T-helper 1 cell treated with Interleukin-12 subunit alpha and Interleukin-12 subunit beta and Interleukin-4 antibody, amounts not matched to agents 30 μg/mL and 1 μg/mL, for 36 hours (primary cell): ENCODE data around the gene DNER.
"Not testable (repeated sequence)": the region's sequence is repeated elsewhere in the genome, so short reads cannot be mapped to it uniquely, and the experiment has no call there.

Experiments
- H3K27ac Mint-ChIP-seq: one replicate; pipeline ENCODE4 v1.8.0; 2021; ENCODE audit warnings: mild to moderate bottlenecking, mixed read lengths
- H3K27me3 Mint-ChIP-seq: one replicate; pipeline ENCODE4 v1.8.0; 2021; ENCODE audit warnings: low read depth, mixed read lengths
- H3K36me3 Mint-ChIP-seq: one replicate; pipeline ENCODE4 v1.8.0; 2021; ENCODE audit warnings: low read depth, mixed read lengths
- H3K4me1 Mint-ChIP-seq: one replicate; pipeline ENCODE4 v1.8.0; 2021; ENCODE audit warnings: low read depth, mixed read lengths
- H3K4me3 Mint-ChIP-seq: one replicate; pipeline ENCODE4 v1.8.0; 2021; ENCODE audit warnings: mild to moderate bottlenecking, moderate library complexity, mixed read lengths
- H3K9me3 Mint-ChIP-seq: one replicate; pipeline ENCODE4 v1.8.0; 2021; ENCODE audit warnings: mixed read lengths

DNER gene

DNA sequence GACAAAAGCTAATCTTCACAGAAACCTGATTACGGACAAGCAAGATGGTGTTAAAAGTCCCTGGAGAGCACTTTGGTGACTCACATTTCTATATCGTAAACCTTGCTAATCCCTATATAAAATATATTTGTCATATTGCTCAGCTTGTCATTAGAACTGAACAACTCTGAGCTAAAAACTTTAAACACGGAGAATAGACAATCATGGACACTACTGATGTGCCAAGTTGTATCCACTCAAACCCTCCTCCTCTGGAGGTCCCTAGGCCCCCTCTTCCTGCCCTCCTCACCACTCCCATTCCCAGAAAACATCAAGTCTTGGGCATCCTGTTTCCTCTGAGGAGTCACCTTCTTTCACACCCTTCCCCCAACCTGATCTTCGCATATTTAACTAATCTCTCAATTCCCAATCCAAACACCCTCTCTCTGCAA is 304.6 kb downstream of the DNER start:
- Mint-ChIP-seq H3K9me3 (no peaks in the 10 kb centered on the region), H3K4me1 (no peaks in the 10 kb centered on the region), H3K36me3 (no peaks in the 10 kb centered on the region), H3K27me3 (no peaks in the 10 kb centered on the region), H3K4me3 (no peak overlapping the region), H3K27ac (no peak overlapping the region)

DNA sequence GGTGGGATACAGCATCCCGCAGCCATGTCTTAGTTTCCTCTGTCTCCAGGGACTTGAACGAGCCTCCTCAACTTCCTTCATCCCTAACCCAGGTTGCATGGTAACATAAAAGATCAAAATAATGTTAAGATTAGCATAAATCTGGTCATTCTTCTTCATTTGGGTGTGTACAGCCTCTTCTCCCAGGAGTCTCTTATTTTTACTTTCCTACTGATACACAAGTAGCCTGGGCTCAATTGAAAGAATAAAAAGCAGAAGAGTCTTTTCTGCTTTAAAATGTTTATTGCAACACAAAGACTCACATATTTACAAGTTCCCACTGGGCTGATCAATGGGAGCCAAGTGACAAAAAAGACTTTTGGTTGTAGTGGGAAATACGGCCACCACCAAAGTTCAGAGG is 305.4 kb downstream of the DNER start:
- no peaks in the 10 kb centered on the region for H3K36me3 Mint-ChIP-seq
- no peak overlapping the region for H3K4me3 Mint-ChIP-seq
- H3K27me3 Mint-ChIP-seq: no peaks in the 10 kb centered on the region
- H3K9me3 Mint-ChIP-seq: no peaks in the 10 kb centered on the region
- H3K27ac Mint-ChIP-seq: no peak overlapping the region
- H3K4me1 Mint-ChIP-seq: no peaks in the 10 kb centered on the region

DNA sequence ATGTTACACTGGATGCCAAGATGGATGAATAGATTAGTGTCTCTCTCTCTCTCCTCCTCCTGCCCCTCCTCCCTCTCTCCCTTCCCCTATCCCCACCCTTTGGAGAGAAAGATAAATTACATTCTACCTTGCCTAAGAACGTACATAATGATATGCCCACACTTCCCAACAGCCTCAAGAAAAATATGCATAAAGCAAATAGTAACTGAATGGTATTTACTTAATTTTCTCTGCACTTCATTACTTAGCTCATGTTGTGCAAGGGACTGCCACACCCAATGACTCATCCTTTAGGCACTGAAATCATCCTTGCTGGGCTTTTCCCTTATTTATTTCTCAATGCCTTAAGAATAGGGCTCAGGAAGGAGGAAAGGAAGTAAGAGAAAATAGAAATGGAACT is 306.0 kb downstream of the DNER start:
- Mint-ChIP-seq H3K4me3 (no peak overlapping the region), H3K36me3 (no peaks in the 10 kb centered on the region)

DNA sequence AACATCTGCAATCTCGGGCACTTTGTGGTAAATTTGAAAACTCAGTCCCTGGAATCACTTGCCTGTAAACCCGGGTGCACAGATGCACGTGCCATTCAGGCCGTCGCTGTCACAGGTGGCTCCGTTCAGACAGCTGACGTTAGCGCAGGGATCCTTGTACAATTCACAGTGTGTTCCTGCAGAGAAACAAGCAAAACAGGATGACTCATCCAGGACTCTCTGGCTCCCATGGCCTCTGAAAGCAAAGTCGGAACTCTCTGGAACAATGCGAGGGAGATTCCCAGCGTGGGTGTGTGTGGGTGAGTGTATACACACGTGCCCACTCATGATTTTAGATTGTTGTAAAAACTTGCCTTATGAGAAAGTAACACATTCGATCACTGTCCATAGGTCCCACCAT is 307.2 kb downstream of the DNER start:
- H3K9me3 Mint-ChIP-seq: no peaks in the 10 kb centered on the region

More for the DNA sequence above, 306.0 kb downstream of the DNER start:
- no peaks in the 10 kb centered on the region for H3K4me1 Mint-ChIP-seq
- H3K9me3 Mint-ChIP-seq: no peaks in the 10 kb centered on the region
- no peaks in the 10 kb centered on the region for H3K27me3 Mint-ChIP-seq
- H3K27ac Mint-ChIP-seq: no peak overlapping the region

DNA sequence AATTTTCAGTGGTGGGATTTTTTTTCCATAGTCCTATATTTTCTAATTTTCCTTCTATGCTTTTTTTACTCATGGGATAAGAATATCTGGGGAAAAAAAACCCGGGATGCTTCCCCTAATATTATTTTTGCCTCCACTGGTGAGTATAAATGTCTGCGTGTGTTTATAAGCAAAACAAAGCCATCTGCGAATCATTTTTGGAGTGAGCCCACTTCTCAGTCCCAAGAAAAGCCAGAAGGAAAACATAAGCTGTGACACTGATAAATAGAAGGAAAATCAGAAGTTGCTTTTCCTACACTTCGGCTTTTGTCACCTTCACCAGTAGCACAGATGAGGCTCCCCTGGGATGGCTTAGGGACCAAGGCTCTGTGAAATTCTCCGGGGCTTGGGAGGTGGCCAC is 308.6 kb downstream of the DNER start:
- Mint-ChIP-seq H3K27me3 (no peaks in the 10 kb centered on the region), H3K4me1 (no peaks in the 10 kb centered on the region), H3K4me3 (no peak overlapping the region)

More for the DNA sequence above, 307.2 kb downstream of the DNER start:
- no peak overlapping the region for H3K4me3 Mint-ChIP-seq
- H3K27me3 Mint-ChIP-seq: no peaks in the 10 kb centered on the region
- no peaks in the 10 kb centered on the region for H3K36me3 Mint-ChIP-seq
- no peaks in the 10 kb centered on the region for H3K4me1 Mint-ChIP-seq
- no peak overlapping the region for H3K27ac Mint-ChIP-seq

DNA sequence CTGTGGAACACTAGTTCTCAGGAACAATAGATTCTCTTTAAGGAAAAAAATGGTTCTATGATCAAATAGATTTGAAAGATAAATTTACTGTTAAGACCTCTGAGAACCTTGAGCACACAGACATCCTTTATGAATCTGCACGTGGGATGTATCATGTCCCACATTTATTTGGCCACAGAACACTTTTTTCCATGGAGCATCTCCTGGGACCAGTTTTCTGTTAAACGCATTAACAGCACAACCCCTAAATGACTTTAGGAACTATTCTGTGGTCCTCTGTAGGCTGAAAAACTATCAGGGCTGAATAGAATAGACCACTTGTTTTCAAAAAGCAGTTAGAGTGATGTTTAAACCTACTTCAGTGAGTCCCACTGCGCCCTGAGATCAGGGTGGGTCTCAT is 311.1 kb downstream of the DNER start:
- H3K4me1 Mint-ChIP-seq: no peaks in the 10 kb centered on the region
- H3K9me3 Mint-ChIP-seq: no peaks in the 10 kb centered on the region
- no peaks in the 10 kb centered on the region for H3K36me3 Mint-ChIP-seq
- no peak overlapping the region for H3K27ac Mint-ChIP-seq
- no peaks in the 10 kb centered on the region for H3K27me3 Mint-ChIP-seq
- H3K4me3 Mint-ChIP-seq: no peak overlapping the region

More for the DNA sequence above, 308.6 kb downstream of the DNER start:
- no peaks in the 10 kb centered on the region for H3K36me3 Mint-ChIP-seq
- H3K9me3 Mint-ChIP-seq: no peaks in the 10 kb centered on the region
- H3K27ac Mint-ChIP-seq: no peak overlapping the region

DNA sequence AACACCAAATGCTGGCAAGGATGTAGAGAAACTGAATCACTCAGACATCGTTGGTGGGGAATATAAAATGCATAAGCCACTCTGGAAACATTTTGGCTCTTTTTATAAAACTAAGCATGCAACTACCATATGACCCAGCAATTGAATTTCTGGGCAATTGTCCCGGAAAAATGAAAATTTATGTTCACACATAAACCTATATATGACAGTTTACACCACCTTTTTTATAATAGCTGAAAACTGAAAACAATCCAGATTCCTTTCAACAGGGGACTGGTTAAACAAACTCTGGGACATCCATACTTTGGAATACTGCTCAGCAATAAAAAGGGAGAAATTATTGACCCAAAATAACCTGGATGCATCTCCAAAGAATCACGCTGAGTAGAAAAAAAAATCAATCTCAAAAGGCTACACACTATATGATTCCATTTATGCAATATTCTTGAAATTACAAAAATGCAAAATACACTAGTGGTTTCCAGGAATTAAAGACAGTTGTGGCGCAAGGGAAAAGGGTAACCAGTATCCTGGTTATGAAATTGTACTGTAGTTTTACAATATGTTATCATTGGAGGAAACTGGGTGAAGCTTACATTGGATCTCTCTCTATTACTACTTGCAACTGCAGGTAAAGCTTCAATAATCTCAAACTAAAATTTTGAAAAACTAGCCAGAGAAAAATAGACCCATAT is 313.0 kb downstream of the DNER start:
- H3K9me3 Mint-ChIP-seq: peaks cover 16% of the 10 kb centered on the region
- H3K36me3 Mint-ChIP-seq: no peaks in the 10 kb centered on the region
- no peak overlapping the region for H3K27ac Mint-ChIP-seq
- H3K27me3 Mint-ChIP-seq: no peaks in the 10 kb centered on the region
- H3K4me1 Mint-ChIP-seq: no peaks in the 10 kb centered on the region
- H3K4me3 Mint-ChIP-seq: no peak overlapping the region

DNA sequence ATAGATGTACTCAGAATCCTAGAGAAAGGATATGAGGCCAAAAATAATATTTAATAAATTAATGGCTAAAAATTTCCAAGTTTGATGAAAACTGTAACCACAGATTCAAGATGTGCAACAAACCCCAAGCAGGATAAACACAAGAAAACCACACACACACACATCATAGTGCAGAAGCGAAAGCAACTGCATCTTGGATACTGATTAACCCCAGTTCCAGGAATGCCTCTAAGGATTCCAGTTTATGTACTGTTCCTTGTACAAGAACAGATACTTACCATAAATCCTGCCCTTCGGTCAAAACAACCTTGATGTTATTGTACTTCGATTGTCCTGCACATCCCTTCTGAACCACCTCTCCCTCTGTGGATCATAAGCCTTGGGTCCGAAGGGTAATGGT is 320.4 kb downstream of the DNER start:
- no peak overlapping the region for H3K4me3 Mint-ChIP-seq
- no peaks in the 10 kb centered on the region for H3K4me1 Mint-ChIP-seq

DNA sequence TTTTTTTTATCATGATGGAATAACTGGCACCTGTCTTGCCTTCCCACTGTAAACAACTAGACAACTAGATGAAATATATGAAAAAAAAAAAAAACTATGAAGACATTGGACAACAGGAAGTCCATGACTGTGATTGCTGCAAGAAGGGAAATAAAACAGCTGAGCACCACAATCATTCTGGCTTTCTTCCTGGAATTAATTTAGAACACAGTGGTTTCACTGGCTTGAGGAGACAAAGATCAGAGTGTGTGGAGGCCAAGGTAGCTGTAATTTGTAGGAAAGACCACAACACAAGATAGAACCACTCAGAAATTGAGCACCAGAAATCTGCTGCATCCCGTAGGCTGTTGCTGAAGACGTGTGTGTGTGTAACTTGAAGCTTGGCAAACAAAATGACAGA is 322.2 kb downstream of the DNER start:
- Mint-ChIP-seq H3K4me1 (no peaks in the 10 kb centered on the region), H3K4me3 (no peak overlapping the region), H3K36me3 (no peaks in the 10 kb centered on the region), H3K27me3 (no peaks in the 10 kb centered on the region), H3K9me3 (peaks cover 23% of the 10 kb centered on the region), H3K27ac (no peak overlapping the region)

More for the DNA sequence above, 320.4 kb downstream of the DNER start:
- Mint-ChIP-seq H3K36me3 (no peaks in the 10 kb centered on the region), H3K9me3 (peaks cover 30% of the 10 kb centered on the region), H3K27me3 (no peaks in the 10 kb centered on the region), H3K27ac (no peak overlapping the region)

DNA sequence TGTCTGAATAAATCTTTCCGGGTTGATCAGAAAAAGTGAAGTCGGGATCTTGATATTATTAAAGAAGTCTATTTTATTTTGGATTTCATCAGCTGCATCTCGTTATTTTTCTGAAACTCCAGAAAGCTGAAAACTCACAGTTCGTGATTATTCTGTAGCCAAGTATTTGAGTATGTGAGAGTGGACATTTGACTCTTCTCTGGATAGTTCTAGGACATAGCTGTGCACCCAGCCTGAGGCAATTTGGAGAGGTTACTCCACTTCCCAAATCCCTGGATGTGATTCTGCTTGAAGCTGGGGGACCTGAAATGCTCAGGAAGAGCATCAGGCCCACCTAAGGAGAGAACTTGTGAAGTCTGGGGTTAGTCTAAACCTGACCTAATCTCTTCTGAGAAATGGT is 325.6 kb downstream of the DNER start:
- Mint-ChIP-seq H3K27me3 (no peaks in the 10 kb centered on the region), H3K4me3 (no peak overlapping the region), H3K36me3 (no peaks in the 10 kb centered on the region), H3K4me1 (no peaks in the 10 kb centered on the region), H3K9me3 (peaks cover 35% of the 10 kb centered on the region), H3K27ac (no peak overlapping the region)

DNA sequence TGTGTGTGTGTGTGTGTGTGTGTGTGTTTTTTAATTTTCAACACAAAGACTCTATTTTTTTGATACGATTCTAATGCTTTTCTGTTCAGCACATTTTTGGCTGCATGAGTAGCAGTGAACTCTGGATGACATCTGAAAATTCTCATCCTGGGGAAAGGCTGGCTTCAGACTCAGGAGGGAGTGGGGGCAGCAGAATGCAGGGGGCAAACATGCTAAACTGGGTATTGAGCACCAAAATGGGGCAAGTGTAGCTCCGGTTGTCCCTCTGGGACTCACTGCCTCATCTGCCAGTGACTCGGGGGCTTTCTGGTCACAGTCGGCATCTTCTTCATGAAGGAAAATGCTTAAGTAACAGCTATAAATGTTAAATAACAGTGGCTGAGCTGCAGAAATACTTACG is 326.5 kb downstream of the DNER start:
- peaks cover 36% of the 10 kb centered on the region for H3K9me3 Mint-ChIP-seq
- no peaks in the 10 kb centered on the region for H3K36me3 Mint-ChIP-seq
- no peak overlapping the region for H3K4me3 Mint-ChIP-seq
- H3K27me3 Mint-ChIP-seq: no peaks in the 10 kb centered on the region
- no peaks in the 10 kb centered on the region for H3K4me1 Mint-ChIP-seq
- no peak overlapping the region for H3K27ac Mint-ChIP-seq

DNA sequence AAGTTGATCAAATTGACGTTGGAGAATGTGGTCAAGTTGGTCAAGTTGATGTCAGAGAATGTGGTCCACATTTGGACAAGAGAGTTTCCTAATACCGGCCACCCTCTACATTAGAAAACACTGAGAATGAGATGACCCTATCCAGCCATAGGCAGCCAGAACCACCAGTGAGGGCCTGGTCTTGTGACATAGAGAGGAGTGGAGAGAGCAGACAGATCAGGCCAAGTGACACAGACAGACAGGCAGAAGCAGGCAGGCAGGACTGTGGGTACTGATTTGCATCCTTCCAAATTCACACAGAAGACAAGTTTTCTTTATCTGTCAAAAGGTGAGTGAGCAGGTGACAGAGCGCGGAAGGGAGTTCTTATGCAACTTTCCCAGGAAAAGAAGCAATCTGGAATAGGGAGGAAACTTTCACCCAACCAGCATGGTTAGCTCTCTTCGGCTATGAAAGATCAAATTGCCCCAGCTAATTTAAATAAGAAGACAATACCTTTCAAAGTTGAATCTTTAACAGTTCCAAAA is 334.2 kb downstream of the DNER start:
- Mint-ChIP-seq H3K4me3 (no peak overlapping the region), H3K36me3 (no peaks in the 10 kb centered on the region), H3K4me1 (no peaks in the 10 kb centered on the region), H3K27ac (no peak overlapping the region), H3K27me3 (no peaks in the 10 kb centered on the region), H3K9me3 (peaks cover 24% of the 10 kb centered on the region)

DNA sequence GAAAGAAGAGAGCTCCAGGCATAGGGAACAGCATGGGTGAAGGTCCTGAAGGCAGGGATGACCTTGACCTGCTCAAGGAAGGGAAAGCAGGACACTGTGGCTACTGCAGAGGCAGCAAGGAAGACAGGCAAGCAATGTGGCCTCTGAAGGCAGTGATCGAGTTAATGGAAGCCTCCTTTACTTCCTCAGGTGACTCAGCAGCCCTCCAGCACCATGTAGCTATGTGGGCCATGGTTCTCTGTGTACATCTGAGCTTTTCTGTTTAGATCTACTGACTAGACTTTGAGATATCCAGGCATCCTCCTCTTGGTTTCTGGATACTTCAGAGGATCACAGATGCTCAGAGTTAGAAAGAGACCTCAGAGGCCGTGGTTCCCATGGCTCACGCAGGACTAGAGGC is 336.0 kb downstream of the DNER start:
- Mint-ChIP-seq H3K27ac (no peak overlapping the region), H3K4me3 (no peak overlapping the region), H3K4me1 (no peaks in the 10 kb centered on the region), H3K27me3 (no peaks in the 10 kb centered on the region), H3K9me3 (peaks cover 9% of the 10 kb centered on the region), H3K36me3 (no peaks in the 10 kb centered on the region)

DNA sequence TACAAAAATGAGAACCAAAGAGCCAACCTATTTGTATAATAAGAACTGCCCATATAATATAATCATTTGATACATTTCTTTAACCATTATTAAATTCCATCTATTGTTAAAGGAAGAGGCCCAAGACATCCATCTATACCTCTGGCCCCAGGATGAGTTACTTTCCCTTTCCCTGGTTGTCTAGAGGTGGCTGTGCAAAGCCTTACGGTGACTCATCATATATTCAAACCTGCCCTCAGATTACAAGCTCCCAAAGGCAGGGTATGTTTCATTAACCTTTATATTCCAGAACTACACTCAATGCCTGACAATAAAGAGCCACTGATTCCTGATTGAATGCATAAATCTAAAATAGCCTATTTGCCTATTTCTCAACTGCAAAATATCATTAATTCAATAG is 337.5 kb downstream of the DNER start:
- Mint-ChIP-seq H3K4me3 (no peak overlapping the region), H3K9me3 (peaks cover 3% of the 10 kb centered on the region), H3K27ac (no peak overlapping the region), H3K27me3 (no peaks in the 10 kb centered on the region), H3K36me3 (no peaks in the 10 kb centered on the region), H3K4me1 (no peaks in the 10 kb centered on the region)

DNA sequence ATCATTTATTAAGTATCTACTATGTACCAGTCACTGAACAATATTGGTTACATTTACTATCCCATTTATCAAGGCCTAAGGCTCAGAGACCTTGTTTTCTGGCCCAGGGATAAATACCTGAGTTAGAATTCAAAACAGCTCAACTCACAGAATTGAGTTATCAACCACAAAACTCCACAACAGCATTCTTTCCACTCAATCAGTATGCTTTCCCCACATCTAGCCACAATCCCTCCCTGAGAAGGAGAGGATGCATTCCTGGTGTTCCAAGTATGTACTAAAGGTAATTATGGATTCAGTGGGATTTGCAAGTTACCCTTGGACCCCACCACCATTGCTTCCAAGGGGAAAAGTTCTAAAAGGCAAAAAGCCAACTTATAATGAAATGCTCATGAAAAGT is 339.1 kb downstream of the DNER start:
- peaks cover 3% of the 10 kb centered on the region for H3K9me3 Mint-ChIP-seq
- no peaks in the 10 kb centered on the region for H3K36me3 Mint-ChIP-seq
- no peaks in the 10 kb centered on the region for H3K27me3 Mint-ChIP-seq
- no peak overlapping the region for H3K27ac Mint-ChIP-seq
- no peak overlapping the region for H3K4me3 Mint-ChIP-seq
- no peaks in the 10 kb centered on the region for H3K4me1 Mint-ChIP-seq

DNA sequence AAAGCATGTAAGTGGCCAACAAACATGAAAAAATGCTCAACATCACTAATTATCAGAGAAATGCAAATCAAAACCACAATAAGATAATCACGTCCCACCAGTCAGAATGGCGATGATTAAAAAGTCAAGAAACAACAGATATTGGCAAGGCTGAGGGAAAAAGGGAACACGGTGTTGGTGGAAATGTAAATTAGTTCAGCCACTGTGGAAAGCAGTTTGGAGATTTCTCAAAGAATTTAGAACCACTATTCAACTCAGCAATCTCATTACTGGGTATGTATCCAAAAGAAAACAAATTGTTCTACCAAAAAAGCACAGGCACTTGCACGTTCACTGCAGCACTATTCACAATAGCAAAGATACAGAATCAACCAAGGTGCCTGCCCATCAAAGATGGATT is 341.0 kb downstream of the DNER start:
- not testable (repeated sequence) for H3K9me3 Mint-ChIP-seq, H3K27me3 Mint-ChIP-seq, H3K4me3 Mint-ChIP-seq

More for the DNA sequence above, 341.0 kb downstream of the DNER start:
- H3K4me1 Mint-ChIP-seq, H3K27ac Mint-ChIP-seq, H3K36me3 Mint-ChIP-seq: not testable (repeated sequence)
